B cell (primary cell): ENCODE data around the gene PHF21A. TPM values are rescaled to one million over a fixed set of nuclear protein-coding genes. Genes with fewer than 3 reads are reported as not detected.

ENCODE experiments used
- ATAC-seq: fragments of 200-7000 bp; cut with Tn5 transposase; one replicate; pipeline ENCODE4 v1.10.0; 2021; ENCODE audit warnings: low read depth, mild to moderate bottlenecking, moderate number of reproducible peaks, moderate library complexity
- CTCF ChIA-PET: fragments of 350-600 bp; sonication (Branson Sonifier 250); formaldehyde crosslinking; loops from one replicate; lab custom pipeline; 2021; ENCODE audit warnings: antibody characterized with exemption, inconsistent platforms; lab: Charles Lee
- POLR2A ChIA-PET: fragments of 350-600 bp; sonication (Branson Sonifier 250); formaldehyde crosslinking; loops from one replicate; lab custom pipeline; 2021; ENCODE audit warnings: antibody characterized with exemption; lab: Charles Lee
- DNase-seq: peaks from one replicate; pipeline ENCODE4 v3.0.0; 2013
- H2AFZ ChIP-seq: 2 replicates; pipeline ENCODE4 v1.6.1; 2012; ENCODE audit warnings: mild to moderate bottlenecking, low read depth, low read length; ENCODE audit not compliant: insufficient read depth, poor library complexity, severe bottlenecking
- H3K27ac ChIP-seq, 2 donors: 1 replicate in 1 of 2; 2 replicates in 1 of 2; pipeline ENCODE4 v1.5.1; 2012 to 2013; ENCODE audit warnings: low read length in 2 of 2, mild to moderate bottlenecking in 2 of 2, moderate library complexity in 1 of 2
- H3K27me3 ChIP-seq, 4 experiments: fragments of 200-600 bp in 1 of 4; sonication (generic) in 1 of 4; replicated peaks in 1 of 4; 1 replicate in 2 of 4; 2 replicates in 2 of 4; pipeline versions ENCODE4 v1.6.1 to v1.7.0; 2013 to 2016; ENCODE audit warnings: low read length in 3 of 4, mild to moderate bottlenecking in 2 of 4, mixed read lengths in 1 of 4, moderate library complexity in 1 of 4; ENCODE audit not compliant: insufficient read depth in 4 of 4, control insufficient read depth in 3 of 4; ENCODE audit errors: control extremely low read depth in 1 of 4
- H3K36me3 ChIP-seq, 2 experiments: replicated peaks in 1 of 2; 1 replicate in 1 of 2; 2 replicates in 1 of 2; pipeline versions ENCODE4 v1.6.1 to v1.7.1; 2013; ENCODE audit warnings: low read length in 1 of 2; ENCODE audit not compliant: insufficient read depth in 2 of 2, control insufficient read depth in 1 of 2; ENCODE audit errors: control extremely low read depth in 1 of 2, extremely low read depth in 1 of 2
- H3K4me1 ChIP-seq, 2 donors: fragments of 200-600 bp in 1 of 2; sonication (generic) in 1 of 2; 1 replicate in 1 of 2; 2 replicates in 1 of 2; pipeline versions ENCODE4 v1.5.1 to v1.6.1; 2013 to 2017; ENCODE audit warnings: low read length in 2 of 2; ENCODE audit not compliant: control insufficient read depth in 2 of 2, insufficient read depth in 2 of 2
- H3K4me2 ChIP-seq: replicated peaks from 2 replicates; pipeline ENCODE3; 2012; ENCODE audit warnings: mild to moderate bottlenecking, low read depth, low read length; ENCODE audit not compliant: poor library complexity, severe bottlenecking
- H3K4me3 ChIP-seq, 5 experiments: fragments of 200-600 bp in 1 of 5; sonication (generic) in 1 of 5; 1 replicate in 3 of 5; 2 replicates in 2 of 5; pipeline versions ENCODE4 v1.5.1 to v1.7.0; 2011 to 2016; ENCODE audit warnings: low read length in 4 of 5, mild to moderate bottlenecking in 4 of 5, low read depth in 2 of 5, control low read depth in 1 of 5, moderate library complexity in 1 of 5; ENCODE audit not compliant: insufficient read depth in 1 of 5; ENCODE audit errors: control extremely low read depth in 1 of 5, extremely low read depth in 1 of 5
- H3K79me2 ChIP-seq: fragments of 200-600 bp; sonication (generic); one replicate; pipeline ENCODE4 v1.6.0; 2016; ENCODE audit warnings: low read length; ENCODE audit not compliant: control insufficient read depth, insufficient read depth
- H3K9ac ChIP-seq: fragments of 200-600 bp; sonication (generic); 2 replicates; pipeline ENCODE4 v1.6.1; 2017; ENCODE audit warnings: mild to moderate bottlenecking, low read length, moderate library complexity
- H3K9me3 ChIP-seq, 3 donors: one replicate each; pipeline versions ENCODE4 v1.6.1 to v1.7.1; 2013; ENCODE audit warnings: low read length in 2 of 3; ENCODE audit not compliant: control insufficient read depth in 2 of 3, insufficient read depth in 1 of 3; ENCODE audit errors: control extremely low read depth in 1 of 3
- H4K20me1 ChIP-seq: 2 replicates; pipeline ENCODE4 v1.6.0; 2012; ENCODE audit warnings: mild to moderate bottlenecking, low read length; ENCODE audit not compliant: insufficient read depth, control insufficient read depth, poor library complexity, severe bottlenecking
- H3K27ac Mint-ChIP-seq: one replicate; pipeline ENCODE4 v1.8.0; 2021; ENCODE audit warnings: mixed read lengths
- H3K27me3 Mint-ChIP-seq: one replicate; pipeline ENCODE4 v1.8.0; 2021; ENCODE audit warnings: mixed read lengths
- H3K4me1 Mint-ChIP-seq: one replicate; pipeline ENCODE4 v1.8.0; 2021; ENCODE audit warnings: mixed read lengths
- H3K4me3 Mint-ChIP-seq: one replicate; pipeline ENCODE4 v1.8.0; 2021; ENCODE audit warnings: mixed read lengths
- H3K9me3 Mint-ChIP-seq: one replicate; pipeline ENCODE4 v1.8.0; 2022; ENCODE audit warnings: mixed read lengths; ENCODE audit not compliant: insufficient read depth
- CTCF ChIP-seq: fragments of 200-600 bp; IDR thresholded peaks from one replicate; pipeline ENCODE4 v1.8.0; 2022; ENCODE audit warnings: antibody characterized with exemption, mild to moderate bottlenecking
- EZH2 ChIP-seq: IDR thresholded peaks from 2 replicates; pipeline ENCODE4 v1.6.1; 2012; ENCODE audit warnings: borderline replicate concordance, low read depth, mild to moderate bottlenecking, moderate library complexity, low read length; ENCODE audit not compliant: insufficient read depth, poor library complexity, severe bottlenecking
- WGBS: methylation state at CpG from one replicate; pipeline ENCODE4 v1.1.5; 2013; ENCODE audit warnings: missing lambda C conversion rate; ENCODE audit not compliant: insufficient coverage; 5-methylcytosine and 5-hydroxymethylcytosine counted together
- intact Hi-C: fragments of 100-400 bp; cut with micrococcal nuclease; formaldehyde crosslinking; loops from one replicate; pipeline ENCODE4 v1.10.0; 2022
- polyA plus RNA-seq: library from polyadenylated mRNA; depleted of rRNA; stranded (reverse); fragments of >200 nt; gene quantifications from 2 replicates; pipeline ENCODE4 v1.2.3, GENCODE V29; 2012
- total RNA-seq, 2 donors: library from RNA; stranded (reverse); fragments of 120-200 nt in 1 of 2; gene quantifications; 1 replicate in 1 of 2; 2 replicates in 1 of 2; pipeline versions ENCODE4 v1.2.3 to v1.2.4, GENCODE V29; 2013 to 2022

PHF21A gene
- total and polyA plus RNA-seq, 2 donors (not counting 1 experiment from before 2014, with no cell fraction given), result 41.9 to 103 TPM

GRCh38 chr11:46051102-46051501, 70.2 kb downstream of the PHF21A start:
- Mint-ChIP-seq H3K9me3 (no peaks in the 10 kb centered on the region), H3K27ac (no peak overlapping the region), H3K4me1 (peaks cover 3% of the 10 kb centered on the region), H3K27me3 (no peaks in the 10 kb centered on the region), H3K4me3 (no peak overlapping the region)
- 100% methylated on average over 1 of the region's 1 CpG for WGBS
- ChIA-PET POLR2A (no interaction called here), CTCF (no interaction called here)
- no peaks in the 10 kb centered on the region for H3K27me3 ChIP-seq
- peaks cover 0 to 4% (median 0%) of the 10 kb centered on the region in 3 donors for H3K9me3 ChIP-seq
- H3K79me2 ChIP-seq, result peaks cover 4% of the 10 kb centered on the region
- H3K36me3 ChIP-seq, result peaks cover 0 to 6% of the 10 kb centered on the region in 2 experiments
- intact Hi-C loops, result no loop called here
- ATAC-seq (no peak), DNase-seq (no peak)
- no peak overlapping the region for H2AFZ ChIP-seq
- H3K4me1 ChIP-seq, result no peaks in the 10 kb centered on the region
- TF ChIP-seq CTCF (no peak), EZH2 (no peak)
- no peak overlapping the region for H3K4me3 ChIP-seq
- H3K4me2 ChIP-seq, result no peak overlapping the region
- peaks cover 8% of the 10 kb centered on the region for H4K20me1 ChIP-seq
- H3K27ac ChIP-seq, result no peak overlapping the region
- H3K9ac ChIP-seq, result no peak overlapping the region

GRCh38 chr11:46050662-46051061, 70.6 kb downstream of the PHF21A start:
- Histone ChIP-seq H3K36me3 (peaks cover 0 to 6% of the 10 kb centered on the region in 2 experiments), H3K4me2 (no peak overlapping the region), H3K27ac (no peak overlapping the region), H3K27me3 (no peaks in the 10 kb centered on the region), H3K9ac (no peak overlapping the region), H3K4me3 (no peak overlapping the region), H3K4me1 (no peaks in the 10 kb centered on the region), H3K79me2 (peaks cover 4% of the 10 kb centered on the region), H3K9me3 (peaks cover 0 to 4% (median 0%) of the 10 kb centered on the region in 3 donors), H2AFZ (no peak overlapping the region), H4K20me1 (peaks cover 7% of the 10 kb centered on the region)
- Mint-ChIP-seq H3K27me3 (no peaks in the 10 kb centered on the region), H3K4me3 (no peak overlapping the region), H3K4me1 (peaks cover 5% of the 10 kb centered on the region), H3K27ac (no peak overlapping the region), H3K9me3 (no peaks in the 10 kb centered on the region)
- ChIA-PET CTCF (no interaction called here), POLR2A (no interaction called here)
- DNase-seq (no peak), ATAC-seq (no peak)
- TF ChIP-seq EZH2 (no peak), CTCF (no peak)
- intact Hi-C loops, result no loop called here
- WGBS, result no CpG with 5 or more reads among the region's 2 CpGs
